ENCODE results near the gene TAMM41.
"Not testable (repeated sequence)": the region's sequence is repeated elsewhere in the genome, so short reads cannot be mapped to it uniquely, and the experiment has no call there.

Gene TAMM41

GRCh38 chr3:11759996-11760395 lies 86.7 kb downstream of the TAMM41 start:
- no peak for DNase-seq

- DNase-seq = no peak
These were observed 88.8 kb downstream of the TAMM41 start for GRCh38 chr3:11757929-11758328.

- DNase-seq = no peak
These were observed 89.2 kb downstream of the TAMM41 start for GRCh38 chr3:11757441-11757875.

- no peak for DNase-seq
These were observed 91.4 kb downstream of the TAMM41 start for GRCh38 chr3:11755276-11755675.

GRCh38 chr3:11752254-11752653 lies 94.4 kb downstream of the TAMM41 start:
- DNase-seq = not testable (repeated sequence)

GRCh38 chr3:11748306-11748705 lies 98.4 kb downstream of the TAMM41 start:
- DNase-seq = not testable (repeated sequence)

Measured in NCI-H2227 treated with DMSO at 0.1 percent for 48 hours (cell line).